HCT116 (cell line): ENCODE measurements around the gene MARVELD3.

Experiments used
- EZH2 ChIP-seq: fragments of 200-600 bp; sonication (generic); IDR thresholded peaks from 2 replicates; pipeline ENCODE4 v1.6.1; 2017; ENCODE audit warnings: antibody characterized with exemption, mixed run types
- EZH2phosphoT487 ChIP-seq: fragments of 200-600 bp; IDR thresholded peaks from 2 replicates; pipeline ENCODE4 v1.6.1; 2018; ENCODE audit warnings: antibody characterized with exemption, borderline replicate concordance
- POLR2A ChIP-seq: IDR thresholded peaks from 2 replicates; pipeline ENCODE4 v1.7.0; 2011; ENCODE audit warnings: borderline replicate concordance; ENCODE audit not compliant: insufficient read depth, insufficient read length; ENCODE audit errors: extremely low read depth
- RAD21 ChIP-seq: IDR thresholded peaks from 2 replicates; pipeline ENCODE4 v1.6.1; 2012; ENCODE audit warnings: low read depth, mild to moderate bottlenecking
- SIN3A ChIP-seq: IDR thresholded peaks from 2 replicates; pipeline ENCODE4 v1.6.1; 2012; ENCODE audit warnings: low read depth
- SRF ChIP-seq: IDR thresholded peaks from 2 replicates; pipeline ENCODE4 v1.6.1; 2012; ENCODE audit warnings: low read depth
- TCF7L2 ChIP-seq: IDR thresholded peaks from 2 replicates; pipeline ENCODE4 v1.7.0; 2011; ENCODE audit warnings: borderline replicate concordance, inconsistent platforms; ENCODE audit not compliant: insufficient read depth, insufficient read length; ENCODE audit errors: extremely low read depth
- TF ChIP-seq, protein P1 (sequence below), 3 experiments: fragments of 200-600 bp in 1 of 3; sonication (generic) in 1 of 3; IDR thresholded peaks in 2 of 3; conservative IDR thresholded peaks in 1 of 3; 2 replicates each; pipeline ENCODE4 v1.5.1; 2012 to 2017; ENCODE audit warnings: low read depth in 2 of 3, low read length in 2 of 3, antibody characterized with exemption in 1 of 3, borderline replicate concordance in 1 of 3, control low read depth in 1 of 3, mild to moderate bottlenecking in 1 of 3, mixed read lengths in 1 of 3, mixed run types in 1 of 3, moderate library complexity in 1 of 3; ENCODE audit not compliant: insufficient read depth in 1 of 3
- TF ChIP-seq, protein P2 (sequence below): IDR thresholded peaks from 2 replicates; pipeline ENCODE4 v1.6.1; 2012

DNA sequence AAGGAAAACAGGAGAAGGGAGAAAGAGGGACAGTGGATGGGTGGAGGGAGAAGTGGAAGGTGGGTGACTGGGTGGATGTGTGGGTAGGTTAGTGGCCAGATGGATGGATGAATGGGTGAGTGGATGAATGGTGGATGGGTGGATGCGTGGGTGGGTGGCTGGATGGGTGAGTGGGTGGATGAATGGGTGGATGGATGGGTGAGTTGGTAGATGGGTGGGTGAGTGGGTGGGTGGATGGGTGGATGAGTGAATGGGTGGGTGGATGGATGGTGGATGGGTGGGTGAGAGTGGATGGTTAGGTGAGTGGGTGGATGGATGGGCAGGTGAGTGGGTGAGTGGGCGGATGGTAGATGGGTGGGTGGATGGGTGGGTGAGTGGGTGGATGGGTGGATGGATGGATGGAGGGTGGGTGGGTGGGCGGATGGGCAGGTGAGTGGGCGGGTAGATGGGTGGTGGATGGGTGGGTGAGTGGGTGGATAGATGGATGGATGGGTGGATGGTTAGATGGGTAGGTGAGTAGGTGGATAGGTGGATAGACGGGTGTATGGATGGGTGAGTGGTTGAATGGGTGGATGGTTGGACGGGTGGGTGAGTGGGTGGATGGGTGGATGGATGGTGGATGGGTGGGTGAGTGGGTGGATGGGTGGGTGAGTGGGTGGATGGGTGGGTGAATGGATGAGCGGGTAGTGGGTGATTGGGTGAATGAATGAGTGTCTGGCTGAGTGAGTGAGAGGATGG lies 702 bp upstream of the MARVELD3 start:
- TF ChIP-seq, protein P1, sequence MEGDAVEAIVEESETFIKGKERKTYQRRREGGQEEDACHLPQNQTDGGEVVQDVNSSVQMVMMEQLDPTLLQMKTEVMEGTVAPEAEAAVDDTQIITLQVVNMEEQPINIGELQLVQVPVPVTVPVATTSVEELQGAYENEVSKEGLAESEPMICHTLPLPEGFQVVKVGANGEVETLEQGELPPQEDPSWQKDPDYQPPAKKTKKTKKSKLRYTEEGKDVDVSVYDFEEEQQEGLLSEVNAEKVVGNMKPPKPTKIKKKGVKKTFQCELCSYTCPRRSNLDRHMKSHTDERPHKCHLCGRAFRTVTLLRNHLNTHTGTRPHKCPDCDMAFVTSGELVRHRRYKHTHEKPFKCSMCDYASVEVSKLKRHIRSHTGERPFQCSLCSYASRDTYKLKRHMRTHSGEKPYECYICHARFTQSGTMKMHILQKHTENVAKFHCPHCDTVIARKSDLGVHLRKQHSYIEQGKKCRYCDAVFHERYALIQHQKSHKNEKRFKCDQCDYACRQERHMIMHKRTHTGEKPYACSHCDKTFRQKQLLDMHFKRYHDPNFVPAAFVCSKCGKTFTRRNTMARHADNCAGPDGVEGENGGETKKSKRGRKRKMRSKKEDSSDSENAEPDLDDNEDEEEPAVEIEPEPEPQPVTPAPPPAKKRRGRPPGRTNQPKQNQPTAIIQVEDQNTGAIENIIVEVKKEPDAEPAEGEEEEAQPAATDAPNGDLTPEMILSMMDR (IDR thresholded peaks at IDR 0.05 in 2 of 3, conservative IDR thresholded peaks at IDR 0.05 in 1 of 3; ENCODE audit: borderline replicate concordance in 1 of 3, insufficient read depth in 1 of 3, low read depth in 2 of 3, low read length in 2 of 3) = no peak
- no peak for TF ChIP-seq TCF7L2
- TF ChIP-seq SIN3A = no peak
- no peak for TF ChIP-seq EZH2
- no peak for TF ChIP-seq EZH2phosphoT487
- no peak for TF ChIP-seq RAD21
- TF ChIP-seq SRF = no peak
- TF ChIP-seq POLR2A = no peak
- TF ChIP-seq, protein P2, sequence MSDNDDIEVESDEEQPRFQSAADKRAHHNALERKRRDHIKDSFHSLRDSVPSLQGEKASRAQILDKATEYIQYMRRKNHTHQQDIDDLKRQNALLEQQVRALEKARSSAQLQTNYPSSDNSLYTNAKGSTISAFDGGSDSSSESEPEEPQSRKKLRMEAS = no peak
